ENCODE data around the gene CCDC61. TPM values are rescaled to one million over a fixed set of nuclear protein-coding genes. Genes with fewer than 3 reads are reported as not detected.
A peak's percentile ranks its signal among the peaks of the same experiment; 100 is the strongest.

CCDC61 gene
- total RNA-seq, 1 experiment from 2014 or later, result 16.9 TPM

DNA sequence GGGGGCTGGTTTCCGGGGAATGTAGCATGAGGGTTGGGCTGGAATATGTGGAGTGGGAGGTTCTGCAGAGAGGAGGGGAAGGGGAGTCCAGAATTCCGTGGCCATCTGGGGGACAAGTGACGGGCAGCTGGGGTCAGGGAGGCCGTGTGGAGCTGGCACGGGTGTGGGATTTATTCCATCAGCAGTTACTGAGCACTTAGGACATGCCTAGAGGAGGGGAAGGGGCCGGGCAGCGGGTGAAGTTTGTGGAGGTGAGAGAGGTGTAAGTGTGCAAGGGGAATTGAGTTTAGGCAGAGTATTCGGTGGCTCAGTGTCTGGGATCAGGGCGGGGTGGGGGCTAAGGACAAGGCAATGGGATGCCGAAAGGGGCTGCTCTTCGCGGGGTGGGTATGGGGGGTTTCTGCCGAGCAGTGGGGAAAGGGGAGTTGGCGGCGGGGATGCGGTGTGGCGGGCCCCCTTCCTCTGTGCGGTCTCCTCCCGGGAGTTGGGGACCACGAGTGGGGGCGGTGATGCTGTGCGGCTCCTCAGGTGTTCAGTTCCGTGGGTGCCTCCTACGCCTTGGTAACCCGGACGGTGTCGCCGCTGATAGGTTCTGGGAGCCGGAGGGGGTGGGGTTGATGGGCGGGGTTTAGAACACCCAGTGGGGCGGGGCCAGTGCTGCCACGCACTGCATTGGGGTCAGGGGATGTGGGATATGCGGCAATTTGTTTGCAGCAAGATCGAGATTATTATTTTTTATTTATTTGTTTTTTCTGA is 5.4 kb downstream of the CCDC61 start:
- no peak overlapping the region for H2BK120ac ChIP-seq (ENCODE audit: low read depth, low read length, poor library complexity, severe bottlenecking)
- H3K4ac ChIP-seq (ENCODE audit: low read depth, low read length), result no peak overlapping the region
- H4K20me1 ChIP-seq (ENCODE audit: control insufficient read depth, insufficient read depth, insufficient read length), result no peaks in the 10 kb centered on the region
- peaks cover 2% of the 10 kb centered on the region; the same call in 1 of the 2 replicates for H3K27me3 Mint-ChIP-seq (ENCODE audit: low read depth)
- no peak overlapping the region for H2BK5ac ChIP-seq (ENCODE audit: insufficient read length, low read length)
- WGBS (ENCODE audit: extremely low coverage, insufficient read length, low lambda C conversion rate), result no CpG with 5 or more reads among the region's 34 CpGs
- peaks cover 3% of the 10 kb centered on the region for H3K79me1 ChIP-seq (ENCODE audit: insufficient read depth, low read depth, low read length, poor library complexity, severe bottlenecking)
- H3K27ac ChIP-seq (ENCODE audit: insufficient read length, low read depth, low read length), result no peak overlapping the region
- peaks cover 11% of the 10 kb centered on the region for H3K23me2 ChIP-seq (ENCODE audit: insufficient read length, low read depth, low read length, poor library complexity, severe bottlenecking)
- H2BK15ac ChIP-seq (ENCODE audit: low read depth, low read length), result no peak overlapping the region
- H3K4me1 ChIP-seq (ENCODE audit: insufficient read depth, low read length), result no peaks in the 10 kb centered on the region
- TF ChIP-seq, protein P1, sequence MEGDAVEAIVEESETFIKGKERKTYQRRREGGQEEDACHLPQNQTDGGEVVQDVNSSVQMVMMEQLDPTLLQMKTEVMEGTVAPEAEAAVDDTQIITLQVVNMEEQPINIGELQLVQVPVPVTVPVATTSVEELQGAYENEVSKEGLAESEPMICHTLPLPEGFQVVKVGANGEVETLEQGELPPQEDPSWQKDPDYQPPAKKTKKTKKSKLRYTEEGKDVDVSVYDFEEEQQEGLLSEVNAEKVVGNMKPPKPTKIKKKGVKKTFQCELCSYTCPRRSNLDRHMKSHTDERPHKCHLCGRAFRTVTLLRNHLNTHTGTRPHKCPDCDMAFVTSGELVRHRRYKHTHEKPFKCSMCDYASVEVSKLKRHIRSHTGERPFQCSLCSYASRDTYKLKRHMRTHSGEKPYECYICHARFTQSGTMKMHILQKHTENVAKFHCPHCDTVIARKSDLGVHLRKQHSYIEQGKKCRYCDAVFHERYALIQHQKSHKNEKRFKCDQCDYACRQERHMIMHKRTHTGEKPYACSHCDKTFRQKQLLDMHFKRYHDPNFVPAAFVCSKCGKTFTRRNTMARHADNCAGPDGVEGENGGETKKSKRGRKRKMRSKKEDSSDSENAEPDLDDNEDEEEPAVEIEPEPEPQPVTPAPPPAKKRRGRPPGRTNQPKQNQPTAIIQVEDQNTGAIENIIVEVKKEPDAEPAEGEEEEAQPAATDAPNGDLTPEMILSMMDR (conservative IDR thresholded peaks at IDR 0.05), result no peak
- H3K23ac ChIP-seq (ENCODE audit: insufficient read length, low read depth, low read length), result no peak overlapping the region
- H3K36me3 Mint-ChIP-seq (ENCODE audit: insufficient read depth in 1 of 3, low read depth in 3 of 3), result peaks cover 6 to 17% (median 8%) of the 10 kb centered on the region in 3 experiments; a peak in 6 of 7 replicates
- peak; percentile 80 for DNase-seq
- no peaks in the 10 kb centered on the region for H3K27me3 ChIP-seq (ENCODE audit: insufficient read depth, low read length)
- H3K18ac ChIP-seq (ENCODE audit: insufficient read length, low read depth, low read length), result no peak overlapping the region
- H2BK20ac ChIP-seq (ENCODE audit: low read depth, low read length, poor library complexity, severe bottlenecking), result no peak overlapping the region
- H3K9ac ChIP-seq (ENCODE audit: extremely low read depth, insufficient read length, low read length), result no peak overlapping the region
- H3K56ac ChIP-seq (ENCODE audit: insufficient read length, low read depth, low read length), result no peak overlapping the region
- peaks cover 14 to 35% of the 10 kb centered on the region in 2 experiments for H3K4me1 Mint-ChIP-seq
- H3K27ac Mint-ChIP-seq, result peak overlapping the region in 1 of 3 experiments; percentile 88; a peak in 4 of 7 replicates
- no peak overlapping the region for H2AFZ ChIP-seq (ENCODE audit: low read length)
- peak overlapping the region; percentile 79 for H3K4me2 ChIP-seq (ENCODE audit: insufficient read depth, insufficient read length, low read length)
- 0 out of 2 replicates have a peak, but pooled peaks cover 3% of the 10 kb centered on the region for H3K79me2 ChIP-seq (ENCODE audit: insufficient read depth, low read length)
- H4K8ac ChIP-seq (replicated peaks; ENCODE audit: insufficient read length, low read depth, low read length), result no peak overlapping the region
- H3T11ph ChIP-seq (ENCODE audit: low read length), result no peak overlapping the region
- H3K14ac ChIP-seq (ENCODE audit: insufficient read depth, low read length), result no peak overlapping the region
- no peaks in the 10 kb centered on the region; a peak in 2 of 5 replicates for H3K9me3 Mint-ChIP-seq
- H4K5ac ChIP-seq (ENCODE audit: insufficient read length, low read depth, low read length), result no peak overlapping the region
- no peak overlapping the region for H4K91ac ChIP-seq (ENCODE audit: insufficient read length, low read depth, low read length)
- H2AK5ac ChIP-seq (ENCODE audit: insufficient read length, low read length), result no peak overlapping the region
- H2BK12ac ChIP-seq (ENCODE audit: insufficient read length, low read depth, low read length), result no peak overlapping the region
- H3K9me3 ChIP-seq (ENCODE audit: control insufficient read depth, low read depth, low read length), result no peaks in the 10 kb centered on the region
- peak overlapping the region; percentile 82 to 97 for H3K4me3 Mint-ChIP-seq
